ENCODE results near the gene HADH. TPM values are rescaled to one million over a fixed set of nuclear protein-coding genes. Genes with fewer than 3 reads are reported as not detected.
"Not testable (repeated sequence)": the region's sequence is repeated elsewhere in the genome, so short reads cannot be mapped to it uniquely, and the experiment has no call there.

Gene HADH
- total RNA-seq, 1 donor from 2014 or later: 10.8 TPM

DNA sequence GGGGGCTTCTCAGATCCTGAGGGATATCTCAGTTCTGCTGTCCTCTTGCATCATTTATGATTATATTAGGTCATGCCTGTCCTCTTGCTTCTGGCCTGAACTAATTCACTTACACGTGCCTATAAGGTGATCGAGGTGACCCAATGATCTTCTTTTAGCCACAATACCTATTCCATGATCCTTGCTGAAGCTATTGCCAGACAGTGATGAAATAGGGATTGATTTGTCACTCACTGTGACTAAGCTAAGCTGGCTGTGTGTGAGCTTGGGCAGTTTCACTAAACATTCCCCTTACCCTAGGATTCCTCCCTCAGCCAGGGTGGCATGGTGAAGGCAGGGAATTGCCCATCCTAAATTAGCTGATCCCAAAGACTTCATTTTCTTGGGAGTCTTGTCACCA, 19.0 kb downstream of the HADH start:
- Mint-ChIP-seq H3K36me3 (ENCODE audit: unreplicated experiment) (peaks cover 13% of the 10 kb centered on the region), H3K27me3 (ENCODE audit: unreplicated experiment) (peaks cover 2% of the 10 kb centered on the region), H3K9me3 (ENCODE audit: unreplicated experiment) (no peaks in the 10 kb centered on the region), H3K4me3 (ENCODE audit: unreplicated experiment) (no peak overlapping the region), H3K27ac (ENCODE audit: unreplicated experiment) (no peak overlapping the region), H3K4me1 (ENCODE audit: low read depth, unreplicated experiment) (no peaks in the 10 kb centered on the region)
- DNase-seq: no peak
- no peak for TF ChIP-seq CTCF (IDR thresholded peaks at IDR 0.05; ENCODE audit: partially characterized antibody, unreplicated experiment)

DNA sequence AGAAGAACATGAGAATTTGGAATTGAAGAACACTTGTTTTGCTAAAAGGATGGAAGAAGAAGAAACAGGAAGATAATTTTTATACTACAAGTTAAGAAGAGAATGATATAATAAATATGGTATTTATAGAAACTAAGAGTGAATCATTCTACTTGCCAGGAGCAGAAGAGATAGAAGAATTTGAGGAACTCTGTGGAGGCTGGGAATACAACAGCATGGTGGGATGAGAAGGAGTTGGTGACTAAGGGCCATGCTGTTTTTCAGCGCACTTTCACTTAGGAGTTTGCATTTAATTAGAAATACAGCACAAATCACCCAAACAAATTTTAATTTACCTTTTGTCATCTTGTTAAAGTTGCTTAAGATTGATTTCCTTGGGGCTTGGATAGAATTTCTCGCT, 20.5 kb downstream of the HADH start:
- Mint-ChIP-seq H3K9me3 (ENCODE audit: unreplicated experiment) (no peaks in the 10 kb centered on the region), H3K27me3 (ENCODE audit: unreplicated experiment) (peaks cover 2% of the 10 kb centered on the region), H3K4me1 (ENCODE audit: low read depth, unreplicated experiment) (no peaks in the 10 kb centered on the region), H3K27ac (ENCODE audit: unreplicated experiment) (no peak overlapping the region), H3K4me3 (ENCODE audit: unreplicated experiment) (no peak overlapping the region), H3K36me3 (ENCODE audit: unreplicated experiment) (peaks cover 13% of the 10 kb centered on the region)
- TF ChIP-seq CTCF (IDR thresholded peaks at IDR 0.05; ENCODE audit: partially characterized antibody, unreplicated experiment): no peak
- no peak for DNase-seq

- H3K27me3 Mint-ChIP-seq (ENCODE audit: unreplicated experiment); DNase-seq; H3K4me3 Mint-ChIP-seq (ENCODE audit: unreplicated experiment); H3K4me1 Mint-ChIP-seq (ENCODE audit: low read depth, unreplicated experiment); H3K9me3 Mint-ChIP-seq (ENCODE audit: unreplicated experiment); H3K27ac Mint-ChIP-seq (ENCODE audit: unreplicated experiment): not testable (repeated sequence)
- peaks cover 13% of the 10 kb centered on the region for H3K36me3 Mint-ChIP-seq (ENCODE audit: unreplicated experiment)
Observed at GRCh38 chr4:108012382-108012781, 22.7 kb downstream of the HADH start.

GRCh38 chr4:108013327-108013726, 23.6 kb downstream of the HADH start:
- Mint-ChIP-seq H3K27me3 (ENCODE audit: unreplicated experiment) (no peaks in the 10 kb centered on the region), H3K9me3 (ENCODE audit: unreplicated experiment) (no peaks in the 10 kb centered on the region), H3K27ac (ENCODE audit: unreplicated experiment) (no peak overlapping the region), H3K4me3 (ENCODE audit: unreplicated experiment) (no peak overlapping the region), H3K4me1 (ENCODE audit: low read depth, unreplicated experiment) (no peaks in the 10 kb centered on the region), H3K36me3 (ENCODE audit: unreplicated experiment) (peaks cover 9% of the 10 kb centered on the region)
- TF ChIP-seq CTCF (IDR thresholded peaks at IDR 0.05; ENCODE audit: partially characterized antibody, unreplicated experiment): no peak
- no peak for DNase-seq

DNA sequence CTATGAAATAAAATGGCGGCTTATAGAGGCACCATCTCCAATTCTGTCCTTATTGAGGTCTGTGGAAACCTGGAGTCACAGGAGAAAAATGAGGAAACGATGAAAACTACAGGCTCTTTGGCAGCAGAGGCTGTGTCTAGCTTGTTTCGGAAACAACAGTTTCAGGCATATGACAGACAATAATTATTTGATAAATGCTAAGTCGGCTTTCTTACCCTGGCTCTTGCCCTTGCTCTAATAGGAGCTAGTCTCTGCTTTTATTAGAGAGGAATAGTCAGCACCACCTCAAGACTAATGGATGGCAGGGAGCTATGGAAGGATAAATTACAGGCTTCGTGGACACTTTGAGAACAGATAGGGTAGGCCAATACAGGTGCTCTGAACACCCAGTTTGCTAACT, 24.3 kb downstream of the HADH start:
- no peak overlapping the region for H3K4me3 Mint-ChIP-seq (ENCODE audit: unreplicated experiment)
- H3K27ac Mint-ChIP-seq (ENCODE audit: unreplicated experiment): no peak overlapping the region
- no peak for TF ChIP-seq CTCF (IDR thresholded peaks at IDR 0.05; ENCODE audit: partially characterized antibody, unreplicated experiment)
- DNase-seq: no peak
- H3K4me1 Mint-ChIP-seq (ENCODE audit: low read depth, unreplicated experiment): no peaks in the 10 kb centered on the region
- H3K36me3 Mint-ChIP-seq (ENCODE audit: unreplicated experiment): peaks cover 6% of the 10 kb centered on the region
- peaks cover under 1% of the 10 kb centered on the region for H3K9me3 Mint-ChIP-seq (ENCODE audit: unreplicated experiment)
- no peaks in the 10 kb centered on the region for H3K27me3 Mint-ChIP-seq (ENCODE audit: unreplicated experiment)
